ENCODE data around the gene SNX3. TPM values are rescaled to one million over a fixed set of nuclear protein-coding genes. Genes with fewer than 3 reads are reported as not detected.
A peak's percentile ranks its signal among the peaks of the same experiment; 100 is the strongest.

SNX3 gene
- total and polyA plus RNA-seq, 12 donors = 108 to 269 (median 235) TPM

- no peaks in the 10 kb centered on the region for H3K9me3 ChIP-seq
- H3K4me3 ChIP-seq = no peak overlapping the region
- ATAC-seq (no peak), DNase-seq (no peak)
- H3K27ac ChIP-seq = no peak overlapping the region
- H3K4me1 ChIP-seq = no peaks in the 10 kb centered on the region
- no peaks in the 10 kb centered on the region for H3K27me3 ChIP-seq
- intact Hi-C loops (cut with DNase I) = no loop called here
- H3K36me3 ChIP-seq = no peaks in the 10 kb centered on the region
- TF ChIP-seq CTCF (IDR thresholded peaks at IDR 0.05) = no peak
- 95 to 96% methylated on average over 5 of the region's 5 CpGs for WGBS, 2 donors
These were observed 41.5 kb upstream of the SNX3 start for GRCh38 chr6:108302386-108302785.

- H3K4me3 ChIP-seq = peak overlapping the region; percentile 62 to 96 (median 78)
- no peaks in the 10 kb centered on the region for H3K27me3 ChIP-seq
- H3K9me3 ChIP-seq = no peaks in the 10 kb centered on the region
- WGBS, 2 donors = 64 to 66% methylated on average over 7 of the region's 7 CpGs
- peaks cover 0 to 18% (median 10%) of the 10 kb centered on the region in 9 donors for H3K4me1 ChIP-seq
- intact Hi-C loops (cut with DNase I) = loop anchor here in 6 of 10 donors (1.0 to 5.0 kb wide), 3 partner anchors 33 to 35 kb away; partner anchors contain the start of gene SNX3 (in 6 of the 6)
- ATAC-seq (no peak), DNase-seq (no peak)
- TF ChIP-seq CTCF (IDR thresholded peaks at IDR 0.05) = no peak
- no peaks in the 10 kb centered on the region for H3K36me3 ChIP-seq
- peak overlapping the region in 8 of 10 donors; percentile 91 to 99 (median 95) for H3K27ac ChIP-seq
These were observed 34.8 kb upstream of the SNX3 start for GRCh38 chr6:108295676-108296075.

- H3K9me3 ChIP-seq = no peaks in the 10 kb centered on the region
- TF ChIP-seq CTCF (IDR thresholded peaks at IDR 0.05) = no peak
- WGBS, 2 donors = 1 to 2% methylated on average over 46 of the region's 46 CpGs
- peaks cover 0 to 18% (median 10%) of the 10 kb centered on the region in 9 donors for H3K4me1 ChIP-seq
- H3K4me3 ChIP-seq = peak within 1 kb of the TSS; percentile 62 to 96 (median 78)
- peak within 1 kb of the TSS; percentile 91 to 99 (median 95) for H3K27ac ChIP-seq
- H3K36me3 ChIP-seq = no peaks in the 10 kb centered on the region
- no peaks in the 10 kb centered on the region for H3K27me3 ChIP-seq
- DNase-seq (peak; percentile 94 to 95), ATAC-seq (peak; percentile 99 to 100 (median 99))
- intact Hi-C loops (cut with DNase I) = loop anchor here in 6 of 10 donors (1.0 to 5.0 kb wide), 3 partner anchors 33 to 34 kb away; partner anchors contain the start of gene SNX3 (in 6 of the 6)
These were observed 34.1 kb upstream of the SNX3 start, which contains the start of gene AFG1L for GRCh38 chr6:108294727-108295625. TSS of gene AFG1L (plus strand) at chr6:108295054. CDS start at chr6:108295080, 26 bp downstream.

- Histone ChIP-seq H3K9me3 (no peaks in the 10 kb centered on the region), H3K4me3 (peak overlapping the region; percentile 62 to 96 (median 78)), H3K27me3 (no peaks in the 10 kb centered on the region), H3K36me3 (no peaks in the 10 kb centered on the region), H3K4me1 (peaks cover 0 to 18% (median 10%) of the 10 kb centered on the region in 9 donors), H3K27ac (peak overlapping the region; percentile 91 to 99 (median 95))
- intact Hi-C loops (cut with DNase I) = loop anchor here in 2 of 10 donors (2.0 kb wide), 1 partner anchor 34 kb away; the partner anchor contains the start of gene SNX3 (in 2 of the 2)
- ATAC-seq (peak in 6 of 8 donors; percentile 46 to 70 (median 58)), DNase-seq (no peak)
- no peak for TF ChIP-seq CTCF (IDR thresholded peaks at IDR 0.05)
- WGBS, 2 donors = 30 to 32% methylated on average over 16 of the region's 16 CpGs
These were observed 33.5 kb upstream of the SNX3 start for GRCh38 chr6:108294297-108294726.

All from heart right ventricle (tissue), 16 donors.